NK-92 (cell line): ENCODE data around the gene SLC25A5.
"Not testable (repeated sequence)": the region's sequence is repeated elsewhere in the genome, so short reads cannot be mapped to it uniquely, and the experiment has no call there.

Source experiments
- DNase-seq: peaks from one replicate; lab custom pipeline; 2025; ENCODE audit not compliant: unreplicated experiment; lab: John Stamatoyannopoulos, UW

SLC25A5 gene

DNA sequence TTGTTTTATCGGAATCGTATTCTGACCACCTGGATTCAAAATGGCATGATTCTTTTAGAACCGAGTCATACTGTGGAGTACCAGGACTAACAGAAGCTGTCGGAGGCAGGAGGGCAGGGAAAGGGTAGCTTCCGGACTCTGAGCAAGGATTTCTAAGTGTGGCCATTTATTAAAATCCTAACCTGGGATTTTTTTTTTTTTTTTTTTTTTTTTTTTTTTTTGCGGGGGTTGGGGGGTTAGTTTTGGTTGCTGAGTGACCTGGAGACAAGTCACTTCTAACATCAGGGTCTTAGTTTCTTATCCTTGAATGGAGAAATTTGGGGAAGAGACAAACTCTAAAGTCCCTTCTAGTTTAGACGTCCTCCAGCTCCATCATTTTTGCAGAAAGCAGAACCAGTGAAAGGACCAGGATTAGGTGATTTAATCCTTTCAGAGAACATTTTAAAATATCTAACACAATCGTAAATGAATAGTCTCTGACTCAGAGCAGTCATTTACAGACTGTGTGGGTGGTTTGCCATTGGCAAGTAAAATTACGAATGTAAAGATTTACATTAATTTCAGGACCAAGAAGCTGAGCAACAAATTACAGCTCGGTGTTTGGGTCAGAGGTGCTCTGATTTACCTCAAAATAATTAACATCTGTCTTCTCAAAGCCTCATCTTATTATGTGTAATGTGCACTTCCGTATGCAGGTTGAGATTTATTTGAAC is 7.3 kb downstream of the SLC25A5 start:
- no peak for DNase-seq

DNA sequence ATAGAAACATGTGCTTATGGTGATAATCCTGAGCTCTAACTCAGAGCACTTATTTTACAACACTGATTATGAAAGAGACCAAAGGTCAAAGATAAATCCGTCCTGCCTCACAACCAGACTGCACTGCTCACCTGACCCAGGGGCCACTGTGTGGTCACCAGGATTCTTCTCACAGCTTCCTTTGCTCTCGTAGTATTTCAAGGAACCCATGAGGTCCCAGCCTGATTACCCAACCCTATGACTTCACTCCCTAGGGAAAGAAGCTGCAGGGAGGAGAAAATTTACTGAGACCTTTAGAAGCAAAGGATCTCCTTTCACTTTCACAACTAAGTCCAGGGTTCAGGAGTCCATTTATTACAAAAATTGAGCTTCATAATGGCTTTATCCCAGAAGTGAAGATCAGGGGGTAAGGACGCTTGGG is 9.6 kb downstream of the SLC25A5 start:
- DNase-seq: no peak

DNA sequence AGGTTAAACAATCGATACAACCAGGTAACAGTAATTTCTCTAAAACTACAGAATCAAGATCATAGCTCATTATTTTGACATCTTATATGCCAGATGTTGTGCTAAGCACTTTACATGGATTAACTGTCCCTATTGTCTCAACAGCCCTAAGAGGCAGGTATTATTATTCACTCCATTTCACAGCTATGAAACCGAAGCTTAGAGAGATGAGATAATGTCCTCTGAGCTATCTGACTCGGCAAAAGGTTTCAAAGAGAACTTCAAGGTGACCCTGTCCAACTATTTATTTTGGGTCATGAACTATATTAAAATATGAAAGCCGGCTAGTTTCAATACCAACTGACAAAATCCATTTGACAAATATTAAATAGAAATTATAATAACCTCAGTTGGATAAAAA is 10.3 kb downstream of the SLC25A5 start:
- DNase-seq: no peak

DNA sequence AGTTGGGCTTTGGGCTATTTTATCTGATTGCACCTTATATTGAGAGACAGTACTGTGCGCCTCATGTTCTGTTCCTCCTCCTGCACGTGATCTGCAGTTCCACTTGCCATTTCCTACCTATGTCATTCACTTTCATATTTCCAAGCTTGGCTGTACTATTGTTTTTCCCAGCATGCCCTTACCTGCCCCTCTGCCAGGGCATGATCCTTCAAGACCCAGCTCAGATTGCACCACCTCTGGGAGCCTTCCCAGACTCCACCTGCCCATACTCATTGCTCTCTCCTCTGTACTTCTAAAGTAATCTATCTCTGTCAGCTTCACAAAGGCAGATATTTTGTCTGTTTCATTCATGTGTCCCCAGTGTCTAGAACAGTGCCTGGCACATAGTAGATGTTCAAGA is 11.6 kb downstream of the SLC25A5 start:
- DNase-seq: no peak

DNA sequence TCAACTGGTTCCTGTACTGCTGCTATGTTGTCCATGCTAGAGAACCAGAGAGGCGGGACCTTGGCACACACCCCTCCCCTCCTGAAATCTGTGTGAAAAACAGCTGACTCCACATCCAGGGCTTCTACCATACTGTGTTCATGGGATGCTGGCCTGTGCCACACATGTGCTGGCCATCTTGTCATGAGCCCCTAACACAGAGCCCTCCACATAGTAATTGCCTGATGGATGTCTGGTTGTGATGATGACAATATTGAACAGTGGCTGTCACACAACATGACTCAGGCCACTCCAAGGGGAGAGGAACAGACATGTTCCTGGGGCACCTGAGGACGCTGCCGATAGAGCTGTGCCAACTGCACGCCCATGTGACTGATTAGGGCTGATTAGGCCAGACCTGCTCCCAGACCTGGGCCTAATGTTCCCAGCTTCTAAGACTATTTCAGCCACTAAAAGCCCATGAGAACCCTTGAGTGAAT is 13.1 kb downstream of the SLC25A5 start:
- no peak for DNase-seq

DNA sequence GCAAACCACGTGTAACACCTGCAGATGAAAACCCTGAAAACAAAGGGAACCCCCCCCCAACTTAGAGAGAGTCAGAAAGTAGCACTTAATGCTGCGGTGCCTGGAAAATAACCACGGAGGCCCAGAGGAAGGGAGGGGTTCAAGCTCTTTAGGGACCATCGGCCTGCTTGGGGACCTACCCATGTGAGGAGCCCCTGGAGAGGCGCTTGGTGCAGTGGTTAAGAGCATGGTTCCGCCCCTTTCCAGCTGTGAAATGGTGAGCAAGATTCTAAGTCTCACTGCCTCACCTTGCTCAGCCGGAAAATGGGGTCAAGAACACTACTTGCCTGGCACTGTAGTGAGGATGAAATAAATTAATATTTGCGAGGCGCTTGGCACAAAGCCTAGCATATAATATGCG is 13.8 kb downstream of the SLC25A5 start:
- no peak for DNase-seq

DNA sequence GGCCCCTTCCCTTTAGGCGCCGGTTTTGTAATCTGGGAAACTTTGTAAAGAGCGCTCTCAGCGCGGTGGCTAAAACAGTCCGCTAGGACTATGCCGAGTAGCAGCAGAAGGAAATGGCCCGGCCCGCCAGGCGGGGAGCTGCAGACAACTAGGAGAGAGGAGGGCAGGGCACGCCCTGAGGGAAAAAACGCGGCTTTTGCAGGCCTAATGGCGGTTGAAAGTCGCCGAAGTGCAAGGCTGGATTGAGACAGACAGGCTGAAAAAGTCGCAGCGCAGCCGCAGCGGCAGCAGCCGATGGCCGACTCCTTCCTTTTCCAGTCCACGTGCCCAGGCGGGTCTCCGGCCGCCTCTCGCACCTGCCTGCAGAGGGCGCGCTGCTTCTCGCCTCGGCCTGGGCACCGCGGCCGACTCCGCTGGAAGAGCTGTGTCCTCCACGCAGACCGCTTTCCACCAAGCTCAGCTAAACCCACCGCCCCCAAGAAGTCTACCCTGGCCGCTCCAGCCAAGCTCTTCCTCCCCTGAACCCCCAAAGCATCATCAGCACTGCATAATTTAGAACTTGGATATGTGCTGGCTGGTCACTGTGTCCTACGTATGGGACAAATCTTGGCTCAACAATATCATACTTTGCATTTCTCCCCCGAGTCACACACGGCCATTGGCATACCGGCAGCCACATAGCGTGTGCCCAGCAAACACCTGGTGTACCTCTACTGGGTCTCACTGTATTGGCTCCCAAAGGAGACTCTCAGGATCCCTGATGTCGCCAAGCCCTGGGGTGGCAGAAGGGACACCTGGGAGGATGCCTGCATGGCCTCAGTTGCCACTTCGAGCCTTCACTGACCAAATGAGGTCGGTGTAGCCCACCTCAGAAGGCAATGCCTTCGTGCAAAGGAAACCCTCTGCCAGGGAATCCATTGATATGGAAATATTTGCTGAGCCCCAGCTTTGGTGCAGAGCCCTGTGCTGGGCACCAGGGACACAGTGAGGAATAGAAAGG is 14.5 kb downstream of the SLC25A5 start:
- no peak for DNase-seq

DNA sequence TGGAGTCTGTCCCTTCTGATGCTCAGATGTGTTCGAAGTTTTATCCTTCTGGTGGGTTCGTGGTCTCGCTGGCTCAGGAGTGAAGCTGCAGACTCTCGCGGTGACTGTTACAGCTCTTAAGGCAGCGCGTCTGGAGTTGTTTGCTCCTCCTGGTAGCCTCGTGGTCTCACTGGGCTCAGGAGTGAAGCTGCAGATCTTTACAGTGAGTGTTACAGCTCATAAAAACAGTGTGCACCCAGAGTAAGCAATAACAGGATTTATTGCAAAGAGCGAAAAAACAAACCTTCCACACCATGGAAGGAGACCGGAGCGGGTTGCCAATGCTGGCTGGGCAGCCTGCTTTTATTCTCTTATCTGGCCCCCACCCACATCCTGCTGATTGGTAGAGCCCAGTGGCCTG is 18.5 kb downstream of the SLC25A5 start:
- no peak for DNase-seq

DNA sequence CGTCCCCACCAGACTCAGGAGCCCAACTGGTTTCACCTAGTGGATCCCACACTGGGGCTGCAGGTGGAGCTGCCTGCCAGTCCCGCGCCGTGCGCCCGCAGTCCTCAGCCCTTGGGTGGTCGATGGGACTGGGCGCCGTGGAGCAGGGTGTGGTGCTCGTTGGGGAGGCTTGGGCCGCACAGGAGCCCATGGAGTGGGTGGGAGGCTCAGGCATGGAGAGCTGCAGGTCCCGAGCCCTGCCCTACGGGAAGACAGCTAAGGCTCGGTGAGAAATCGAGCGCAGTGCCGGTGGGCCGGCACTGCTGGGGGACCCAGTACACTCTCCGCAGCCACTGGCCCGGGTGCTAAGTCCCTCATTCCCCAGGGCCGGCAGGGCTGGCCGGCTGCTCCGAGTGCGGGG is 19.5 kb downstream of the SLC25A5 start:
- not testable (repeated sequence) for DNase-seq

DNA sequence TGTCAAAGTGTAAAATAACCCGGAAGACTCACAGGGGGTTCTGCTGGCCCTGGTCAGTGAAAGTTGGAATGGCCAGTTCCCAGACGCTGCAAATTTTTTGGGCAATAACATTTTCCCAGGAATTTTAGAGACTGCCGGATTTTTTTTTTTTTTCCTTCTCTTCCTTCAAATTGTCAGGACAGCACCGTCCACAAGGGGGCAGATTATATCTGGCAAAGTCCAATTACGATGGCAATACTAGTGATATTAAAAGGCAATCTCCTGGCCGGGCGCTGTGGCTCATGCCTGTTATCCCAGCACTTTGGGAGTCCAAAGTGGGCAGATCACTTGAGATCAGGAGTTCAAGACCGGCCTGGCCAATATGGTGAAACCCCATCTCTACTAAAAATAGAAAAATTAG is 20.5 kb downstream of the SLC25A5 start:
- no peak for DNase-seq

DNA sequence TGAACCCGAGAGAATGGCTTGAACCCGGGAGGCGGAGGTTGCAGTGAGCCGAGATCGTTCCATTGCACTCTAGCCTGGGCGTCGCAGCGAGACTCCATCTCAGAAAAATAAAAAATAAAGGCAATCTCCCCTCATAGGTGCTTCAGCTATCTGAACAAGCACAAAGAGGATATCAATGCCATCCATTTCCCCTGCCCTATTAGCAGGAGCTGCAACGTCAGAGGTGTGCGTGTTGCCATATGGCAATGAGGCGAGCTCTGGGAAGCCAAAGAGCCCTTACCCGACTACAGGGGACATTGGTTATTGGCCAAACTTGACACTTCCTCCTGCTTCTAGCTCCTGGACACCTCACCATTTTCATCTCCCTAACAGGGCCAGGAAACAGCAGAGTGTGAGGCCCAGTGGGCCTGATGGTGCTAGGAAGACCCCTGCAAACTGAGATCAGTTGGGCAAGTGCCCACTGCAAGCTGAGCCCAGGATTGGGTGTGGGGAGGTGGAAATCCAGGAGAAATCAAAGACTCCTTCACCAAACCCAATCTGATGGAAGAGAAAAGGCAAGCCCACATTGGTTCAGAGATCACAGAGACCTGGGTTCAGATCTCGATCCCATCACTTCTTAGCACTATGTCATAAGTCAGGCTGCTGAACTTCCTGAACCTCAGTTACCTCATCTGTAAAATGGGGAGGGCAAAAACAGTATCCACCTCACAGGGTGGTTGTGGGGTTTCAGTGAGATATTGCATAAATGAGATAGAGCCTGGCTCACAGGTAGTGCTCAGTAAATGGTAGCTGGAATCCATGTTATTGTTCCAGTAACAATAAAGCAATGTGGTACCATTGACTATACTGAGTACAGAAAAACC is 21.2 kb downstream of the SLC25A5 start:
- DNase-seq: no peak

DNA sequence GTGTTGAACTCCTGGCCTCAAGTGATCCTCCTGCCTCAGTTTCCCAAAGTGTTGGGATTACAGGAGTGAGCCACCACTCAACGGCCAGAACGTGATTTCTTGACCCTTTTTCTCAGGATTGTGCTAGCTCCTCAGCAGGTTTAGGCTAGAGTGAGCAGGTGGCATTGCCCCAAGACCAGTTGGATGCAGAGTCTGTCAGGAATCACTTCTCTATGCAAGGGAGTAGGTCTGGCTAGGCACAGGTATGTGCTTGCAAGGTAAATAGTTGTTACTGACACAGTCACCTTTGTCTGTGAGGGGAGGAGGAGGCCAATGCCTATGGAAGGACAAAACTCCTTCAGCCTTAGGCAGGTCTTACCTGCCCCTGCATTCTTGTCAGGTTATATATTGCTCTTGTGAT is 24.2 kb downstream of the SLC25A5 start:
- DNase-seq: no peak

DNA sequence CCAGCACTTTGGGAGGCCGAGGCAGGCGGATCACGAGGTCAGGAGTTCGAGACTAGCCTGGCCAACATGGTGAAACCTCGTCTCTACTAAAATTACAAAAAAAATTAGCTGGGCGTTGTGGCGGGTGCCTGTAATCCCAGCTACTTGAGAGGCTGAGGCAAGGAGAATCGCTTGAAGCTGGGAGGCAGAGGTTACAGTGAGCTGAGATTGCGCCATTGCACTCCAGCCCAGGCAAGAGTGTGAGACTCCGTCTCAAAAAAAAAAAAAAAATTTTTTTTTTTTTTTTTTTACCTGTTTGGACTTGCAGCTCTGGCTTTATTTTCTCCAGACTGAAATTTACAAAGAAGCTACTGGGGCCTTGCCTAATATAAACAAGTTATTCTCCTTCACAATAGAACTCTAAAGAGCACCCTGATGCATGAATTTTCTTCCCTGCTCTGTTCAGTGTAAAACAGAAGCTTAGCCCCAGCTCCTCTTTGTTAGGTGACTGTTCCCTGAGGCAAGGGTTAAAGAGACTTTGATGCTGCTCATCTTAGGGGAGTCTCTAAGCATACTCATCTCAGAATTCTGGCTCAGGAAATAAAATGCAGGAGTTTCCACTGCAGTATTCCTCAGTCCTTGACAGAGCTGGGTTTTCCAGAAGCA is 25.7 kb downstream of the SLC25A5 start:
- DNase-seq: not testable (repeated sequence)

DNA sequence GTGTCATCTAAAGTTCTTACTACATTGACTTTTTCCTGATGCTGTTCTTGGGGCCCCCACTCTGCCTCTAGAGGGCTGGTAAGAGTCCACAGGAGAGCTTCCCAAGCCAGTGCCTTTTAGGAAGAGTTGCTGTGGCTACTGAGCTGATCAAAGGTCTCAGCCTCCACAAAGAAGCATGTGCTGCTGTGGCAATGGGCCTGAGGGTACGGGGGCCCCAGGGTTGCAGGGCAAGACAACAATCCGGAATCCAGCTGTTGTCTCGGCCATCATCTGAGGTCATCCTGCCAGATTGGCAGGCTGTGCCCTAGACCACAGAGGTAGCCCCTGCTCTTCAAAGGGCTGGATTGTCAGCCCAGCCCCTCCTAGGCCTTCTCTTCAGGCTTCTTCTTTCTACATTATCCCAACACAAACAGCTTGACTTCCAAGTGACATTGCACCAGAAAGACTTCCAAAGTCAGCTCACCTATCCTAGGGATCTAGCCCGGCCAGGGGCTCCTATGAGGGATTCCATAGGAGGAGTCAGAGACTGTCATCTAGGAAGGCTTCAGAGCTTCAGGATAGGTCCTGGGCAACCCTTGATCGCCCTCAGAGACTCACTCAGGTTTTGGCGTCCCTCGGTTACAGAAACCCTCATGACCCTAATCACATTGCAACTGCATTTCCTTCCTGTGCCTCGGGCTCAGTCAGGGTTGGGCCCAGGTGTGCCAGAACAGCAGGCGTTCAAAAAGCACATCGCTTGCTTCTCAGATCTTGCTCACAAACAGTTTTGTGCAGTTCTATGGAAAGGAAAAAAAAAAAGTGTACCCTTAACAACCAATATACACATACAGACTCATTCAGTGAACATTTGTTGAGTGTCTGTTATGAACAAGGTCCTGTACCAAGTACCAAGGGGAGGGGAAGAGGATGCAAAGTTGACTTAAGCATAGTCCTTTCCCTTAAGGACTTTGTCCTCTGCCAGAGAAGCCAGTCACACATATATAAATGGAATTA is 27.8 kb downstream of the SLC25A5 start:
- no peak for DNase-seq

DNA sequence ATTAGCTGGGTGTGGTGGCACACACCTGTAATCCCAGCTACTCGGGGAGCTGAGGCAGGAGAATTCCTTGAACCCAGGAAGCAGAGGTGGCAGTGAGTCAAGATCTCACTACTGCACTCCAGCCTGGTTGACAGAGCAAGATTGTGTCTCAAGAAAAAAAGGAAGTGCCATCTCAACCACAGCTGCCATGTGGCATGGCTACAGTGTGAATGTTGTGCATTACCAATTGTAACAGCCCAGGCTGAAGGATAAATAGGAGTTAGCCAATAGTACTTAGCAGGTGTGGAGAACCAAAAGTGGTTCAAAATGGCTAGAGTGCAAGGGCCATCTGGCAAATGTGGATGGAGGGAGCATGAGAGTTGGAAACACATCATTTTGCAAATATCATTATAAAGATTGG is 28.9 kb downstream of the SLC25A5 start:
- DNase-seq: no peak

DNA sequence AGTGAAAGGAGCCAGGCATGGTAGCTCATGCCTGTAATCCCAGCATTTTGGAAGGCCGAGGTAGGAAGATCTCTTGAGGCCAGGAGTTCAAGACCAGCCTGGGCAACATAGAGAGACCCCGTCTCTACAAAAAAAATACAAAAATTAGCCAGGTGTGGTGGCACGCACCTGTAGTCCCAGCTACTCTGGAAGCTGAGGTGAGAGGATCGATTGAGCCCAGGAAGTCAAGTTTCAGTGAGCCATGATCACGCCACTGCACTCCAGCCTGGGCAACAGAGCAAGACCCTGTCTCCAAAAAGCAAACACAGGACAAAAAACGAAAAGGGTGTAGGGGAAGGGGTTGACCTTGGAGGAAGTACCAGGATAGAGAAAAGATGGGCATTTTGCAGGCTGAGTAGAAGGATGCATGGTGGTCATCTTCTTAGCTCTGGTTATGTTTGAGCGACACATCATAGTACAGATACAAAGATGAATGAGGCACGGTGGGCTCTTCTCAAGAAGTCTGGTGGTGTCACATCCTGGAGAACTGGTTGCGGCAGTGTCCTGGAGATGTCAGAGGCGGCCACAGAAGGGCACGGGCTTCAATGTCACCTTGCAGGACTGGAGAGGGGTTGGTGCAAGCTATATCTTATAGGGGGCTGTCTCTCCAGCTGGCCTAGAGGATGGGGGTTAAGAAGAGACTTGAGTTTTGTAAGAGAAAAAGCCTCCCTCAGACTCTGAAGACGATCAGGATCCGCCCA is 32.0 kb downstream of the SLC25A5 start:
- no peak for DNase-seq

DNA sequence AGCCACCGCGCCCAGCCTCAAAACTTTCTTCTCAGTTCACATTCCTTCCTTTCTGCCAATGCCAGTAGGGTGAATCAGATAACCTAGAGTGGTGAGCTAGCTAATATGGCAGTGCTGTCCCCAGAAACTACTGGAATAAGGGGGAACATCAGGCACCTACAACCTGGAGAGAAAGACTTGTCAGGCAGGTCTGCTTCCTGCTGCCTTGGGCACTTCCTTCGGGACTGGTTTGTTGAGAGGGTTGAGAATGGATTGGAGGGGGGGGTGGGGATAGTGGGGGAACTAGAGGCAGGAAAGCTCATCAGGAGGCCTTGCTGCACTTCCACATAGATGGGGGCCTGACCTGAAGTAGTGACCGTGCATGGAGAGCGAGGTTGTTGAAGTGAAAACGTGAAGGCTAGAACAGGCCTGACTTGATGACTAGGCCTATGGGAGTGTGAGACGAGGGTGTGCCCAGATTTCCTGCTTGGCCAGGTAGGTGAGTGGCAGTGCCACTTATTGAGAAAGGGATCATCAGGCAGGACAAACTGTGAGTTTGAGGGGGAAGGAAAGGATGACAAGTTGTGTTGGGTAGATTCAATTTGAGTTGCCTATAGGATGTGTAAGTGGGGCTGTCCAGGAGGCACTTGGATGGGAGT is 33.4 kb downstream of the SLC25A5 start:
- no peak for DNase-seq
